ENCODE results near the gene PCYT1A.
A peak's percentile ranks its signal among the peaks of the same experiment; 100 is the strongest.
"Not testable (repeated sequence)": the region's sequence is repeated elsewhere in the genome, so short reads cannot be mapped to it uniquely, and the experiment has no call there.

Gene PCYT1A

GRCh38 chr3:196192524-196193051 is 94.9 kb downstream of the PCYT1A start:
- no peak for DNase-seq (ENCODE audit: low read depth)

GRCh38 chr3:196192036-196192523 is 95.4 kb downstream of the PCYT1A start:
- peak; percentile 42 for DNase-seq (ENCODE audit: low read depth)

- DNase-seq (ENCODE audit: low read depth), result no peak
Measured at GRCh38 chr3:196189566-196190347, 97.8 kb downstream of the PCYT1A start.

- DNase-seq (ENCODE audit: low read depth), result no peak
Measured at GRCh38 chr3:196186651-196187573, 100.6 kb downstream of the PCYT1A start.

- DNase-seq (ENCODE audit: low read depth), result no peak
Measured at GRCh38 chr3:196184881-196185280, 102.6 kb downstream of the PCYT1A start.

- DNase-seq (ENCODE audit: low read depth), result not testable (repeated sequence)
Measured at GRCh38 chr3:196184169-196184432, 103.4 kb downstream of the PCYT1A start.

- no peak for DNase-seq (ENCODE audit: low read depth)
Measured at GRCh38 chr3:196181127-196181546, 106.4 kb downstream of the PCYT1A start.

GRCh38 chr3:196180346-196180745 is 107.2 kb downstream of the PCYT1A start:
- no peak for DNase-seq (ENCODE audit: low read depth)

Data from activated T-helper 9 cell treated with anti-CD3 and anti-CD28 coated beads, Interleukin-2, amount 50 U/mL, for 16 hours (primary cell).